NCI-H748 (cell line): ENCODE measurements around the gene FGG.
"Not testable (repeated sequence)": the region's sequence is repeated elsewhere in the genome, so short reads cannot be mapped to it uniquely, and the experiment has no call there.

ENCODE experiments used
- DNase-seq: peaks from one replicate; lab custom pipeline; 2025; ENCODE audit not compliant: unreplicated experiment; lab: John Stamatoyannopoulos, UW

Gene FGG

GRCh38 chr4:154614306-154614705 lies 1.9 kb upstream of the FGG start:
- no peak for DNase-seq

GRCh38 chr4:154611833-154612232 lies 623 bp downstream of the FGG start:
- no peak for DNase-seq

- no peak for DNase-seq
Measured at GRCh38 chr4:154610582-154610981, 1.9 kb downstream of the FGG start.

- DNase-seq, result no peak
Measured at GRCh38 chr4:154609532-154609931, 2.9 kb downstream of the FGG start.

GRCh38 chr4:154608361-154609252 lies 3.8 kb downstream of the FGG start:
- DNase-seq, result no peak

- no peak for DNase-seq
Measured at GRCh38 chr4:154606728-154607723, 5.4 kb downstream of the FGG start.

- DNase-seq, result no peak
Measured at GRCh38 chr4:154604696-154605200, 7.7 kb downstream of the FGG start.

- no peak for DNase-seq
Measured at GRCh38 chr4:154603033-154603943, 9.2 kb downstream of the FGG start.

GRCh38 chr4:154602404-154603020 lies 9.9 kb downstream of the FGG start:
- DNase-seq, result no peak

GRCh38 chr4:154597798-154598774 lies 14.4 kb downstream of the FGG start:
- DNase-seq, result no peak

GRCh38 chr4:154597281-154597680 lies 15.2 kb downstream of the FGG start:
- DNase-seq, result not testable (repeated sequence)

- DNase-seq, result no peak
Measured at GRCh38 chr4:154595807-154596206, 16.6 kb downstream of the FGG start.

- not testable (repeated sequence) for DNase-seq
Measured at GRCh38 chr4:154594343-154594742, 18.1 kb downstream of the FGG start.

GRCh38 chr4:154593868-154594267 lies 18.6 kb downstream of the FGG start:
- no peak for DNase-seq

- DNase-seq, result no peak
Measured at GRCh38 chr4:154591890-154592289, 20.6 kb downstream of the FGG start.

GRCh38 chr4:154590329-154591006 lies 22.0 kb downstream of the FGG start, which contains the start of gene FGA:
Gene FGA, minus strand, starts transcription at chr4:154590742. Its CDS starts 55 bp downstream, at chr4:154590687.
- no peak for DNase-seq

- DNase-seq, result no peak
Measured at GRCh38 chr4:154589296-154590197, 22.9 kb downstream of the FGG start.
